ENCODE data around the gene ITGA5.

Gene ITGA5

DNA sequence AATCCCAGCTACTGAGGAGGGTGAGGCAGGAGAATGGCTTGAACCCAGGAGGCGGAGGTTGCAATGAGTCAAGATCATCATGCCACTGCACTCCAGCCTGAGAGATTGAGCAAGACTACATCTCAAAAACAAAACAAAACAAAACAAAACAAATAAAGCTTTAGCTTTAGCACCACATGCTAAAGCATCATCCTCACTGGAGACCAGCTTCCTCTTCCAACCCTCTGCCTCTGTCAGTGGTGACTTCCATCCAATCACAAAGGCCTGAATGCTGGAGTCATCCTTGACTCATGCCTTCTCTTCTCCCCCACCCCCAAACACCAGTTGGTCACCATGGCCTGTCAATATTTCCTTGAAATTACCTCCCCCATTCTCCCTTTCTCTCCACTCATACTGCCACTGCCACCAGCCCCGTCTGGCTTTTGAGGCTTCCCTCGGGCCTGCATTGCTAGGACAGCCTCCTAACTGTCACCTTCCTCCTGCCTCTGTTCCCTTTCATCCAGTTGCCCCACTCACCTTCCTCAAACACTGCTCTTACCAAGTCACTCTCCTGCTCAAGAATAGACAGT, 35.9 kb downstream of the ITGA5 start:
- TF ChIP-seq CTCF (IDR thresholded peaks at IDR 0.05; ENCODE audit: insufficient read depth, missing control alignments) = no peak
- DNase-seq (ENCODE audit: insufficient read length, low spot score) = no peak
- FAIRE-seq = no peak

DNA sequence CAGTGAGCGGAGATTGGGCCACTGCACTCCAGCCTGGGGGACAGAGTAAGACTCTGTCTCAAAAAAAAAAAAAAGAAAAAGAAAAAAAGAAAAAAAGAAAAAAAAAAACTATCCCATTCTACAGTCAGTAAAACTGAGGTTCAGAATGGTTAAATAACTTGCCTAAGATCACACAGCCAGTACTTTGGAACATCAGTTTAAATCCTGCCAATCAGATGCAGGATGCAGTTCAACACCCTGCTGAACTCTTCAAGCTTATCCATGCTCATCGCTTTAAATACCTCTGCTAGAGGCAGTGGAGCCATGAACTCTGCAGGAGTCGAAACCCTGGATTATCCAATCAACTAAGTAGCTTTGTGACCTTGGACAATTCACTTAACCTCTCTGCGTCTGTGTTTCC, 37.9 kb downstream of the ITGA5 start:
- DNase-seq (ENCODE audit: insufficient read length, low spot score) = no peak
- TF ChIP-seq CTCF (IDR thresholded peaks at IDR 0.05; ENCODE audit: insufficient read depth, missing control alignments) = no peak
- FAIRE-seq = no peak

DNA sequence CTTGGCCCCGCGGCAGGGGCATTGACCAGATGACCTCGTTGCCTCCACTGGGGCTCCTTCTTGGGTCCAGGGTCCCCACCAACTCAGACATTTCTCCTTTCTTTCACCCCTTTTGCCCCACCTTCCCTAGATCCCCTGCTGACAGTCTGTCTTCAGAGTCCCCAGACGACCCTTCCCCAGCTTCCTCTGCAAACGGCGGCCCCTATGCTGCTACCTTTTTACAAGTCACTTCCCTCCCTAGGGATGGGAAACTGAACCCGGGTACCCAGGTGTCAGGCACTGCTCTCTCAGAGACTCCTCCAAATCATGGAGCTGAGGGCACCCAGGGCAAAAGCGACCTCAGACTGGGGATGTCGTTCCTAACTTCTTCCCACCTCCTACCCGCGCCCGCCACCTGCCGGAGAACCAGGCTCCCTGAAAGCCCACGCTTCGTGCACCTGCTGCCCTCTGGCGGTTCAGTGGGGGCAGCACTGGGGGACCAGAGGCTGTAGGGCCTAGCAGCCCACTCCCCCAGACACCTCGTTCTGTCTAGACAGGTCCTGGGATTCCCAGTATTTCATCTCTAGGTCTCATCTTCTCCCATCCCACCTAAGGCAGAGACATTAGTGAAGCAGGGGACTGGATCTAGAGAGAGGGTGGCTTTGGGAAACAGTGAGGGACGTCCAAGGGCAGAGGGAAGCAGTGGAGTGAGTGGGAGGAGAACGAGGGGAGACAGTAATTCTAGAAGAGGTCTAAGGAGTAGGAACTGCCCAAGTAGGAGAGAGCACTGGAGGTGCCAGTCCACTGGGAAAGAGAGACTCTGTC, 39.5 kb downstream of the ITGA5 start:
- peak; percentile 100 for TF ChIP-seq CTCF (IDR thresholded peaks at IDR 0.05; ENCODE audit: insufficient read depth, missing control alignments)
- peak; percentile 93 for DNase-seq (ENCODE audit: insufficient read length, low spot score)
- FAIRE-seq = no peak

GRCh38 chr12:54378796-54379397, 40.2 kb downstream of the ITGA5 start:
- FAIRE-seq = no peak
- DNase-seq (ENCODE audit: insufficient read length, low spot score) = no peak
- TF ChIP-seq CTCF (IDR thresholded peaks at IDR 0.05; ENCODE audit: insufficient read depth, missing control alignments) = no peak

GRCh38 chr12:54377797-54378515, 41.1 kb downstream of the ITGA5 start:
- no peak for FAIRE-seq
- no peak for TF ChIP-seq CTCF (IDR thresholded peaks at IDR 0.05; ENCODE audit: insufficient read depth, missing control alignments)

DNA sequence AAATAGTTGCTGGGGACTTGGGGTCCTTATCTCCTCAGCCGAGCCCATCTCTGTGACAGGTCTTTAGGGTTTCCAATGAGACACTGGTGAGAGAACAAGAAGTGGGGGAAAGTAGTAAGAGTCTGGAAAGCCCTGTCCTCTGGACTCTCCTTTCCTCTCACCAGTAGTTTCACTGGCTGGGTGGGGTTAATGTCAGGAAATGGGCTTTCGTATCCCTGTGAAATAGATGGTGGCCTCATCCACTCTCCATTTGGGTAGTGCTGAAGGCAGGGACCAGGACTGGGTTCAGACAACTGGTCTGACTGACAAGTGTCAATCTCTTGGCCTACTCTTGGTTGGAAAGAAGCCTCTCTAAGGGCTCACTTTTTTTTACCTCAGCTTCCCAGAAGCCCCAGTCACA, 42.1 kb downstream of the ITGA5 start:
- TF ChIP-seq CTCF (IDR thresholded peaks at IDR 0.05; ENCODE audit: insufficient read depth, missing control alignments) = no peak
- no peak for DNase-seq (ENCODE audit: insufficient read length, low spot score)
- FAIRE-seq = no peak

More at GRCh38 chr12:54377797-54378515, 41.1 kb downstream of the ITGA5 start:
- no peak for DNase-seq (ENCODE audit: insufficient read length, low spot score)

Data from D721Med (cell line).